GM10248 (cell line): ENCODE data around the gene PPP2R2C.

ENCODE experiments used
- CTCF ChIA-PET: fragments of 300-600 bp; sonication (Branson Sonifier 250); formaldehyde crosslinking; extraction: SDS; loops from one replicate; lab custom pipeline; 2021; ENCODE audit warnings: antibody characterized with exemption; lab: Yijun Ruan, JAX
- POLR2A ChIA-PET: fragments of 350-650 bp; sonication (Branson Sonifier 250); formaldehyde crosslinking; extraction: SDS; loops from one replicate; lab custom pipeline; 2020; ENCODE audit warnings: antibody characterized with exemption; lab: Yijun Ruan, JAX
- DNase-seq: peaks from one replicate; pipeline ENCODE4 v3.0.0; 2012; ENCODE audit errors: extremely low spot score
- TF ChIP-seq, protein P1 (sequence below): IDR thresholded peaks from 2 replicates; pipeline ENCODE4 v1.5.1; 2012; ENCODE audit warnings: mild to moderate bottlenecking, low read depth; ENCODE audit errors: extremely low read depth, missing control alignments, control extremely low read depth

The PPP2R2C gene

DNA sequence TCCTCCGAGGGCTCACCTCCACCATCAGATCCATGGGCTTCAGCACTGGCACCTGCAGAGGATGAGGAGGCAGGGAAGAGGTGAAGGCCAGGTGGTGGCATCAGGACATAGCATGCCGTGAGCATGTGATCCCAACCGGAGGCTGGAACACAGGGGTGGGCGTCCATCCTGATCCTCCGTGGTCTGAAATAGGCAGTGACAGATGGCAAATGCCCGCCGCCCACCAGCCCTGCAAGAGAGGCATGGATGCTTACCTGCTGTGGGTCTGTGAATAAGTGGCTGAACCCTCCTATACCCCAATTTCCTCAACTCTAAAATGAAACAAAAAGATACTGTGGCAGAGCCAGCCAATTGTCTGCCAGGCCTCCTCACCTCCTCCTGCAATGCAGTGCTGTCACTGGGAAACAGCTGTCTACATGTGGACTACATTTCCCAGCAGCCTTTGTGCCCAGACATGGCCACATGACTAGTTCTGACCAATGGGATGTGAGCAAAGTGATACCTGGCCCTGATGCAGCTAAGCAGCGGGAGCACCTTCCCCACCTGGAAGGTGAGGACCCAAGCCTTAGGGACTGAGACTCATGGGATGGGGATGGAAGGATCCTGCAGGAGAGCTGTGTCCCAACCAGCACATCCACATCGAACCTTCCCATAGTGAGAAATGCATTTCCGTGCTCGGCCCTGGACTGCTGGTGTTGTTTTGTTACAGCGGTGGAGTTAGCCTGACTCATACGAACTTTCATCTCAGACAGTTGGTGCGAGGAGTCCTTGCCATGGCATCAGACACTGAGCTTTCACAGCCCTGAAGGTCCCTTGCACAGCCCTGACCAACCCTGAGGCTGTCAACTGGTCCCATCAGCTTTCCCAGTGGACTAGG, 99.5 kb downstream of the PPP2R2C start:
- POLR2A ChIA-PET: no interaction called here
- CTCF ChIA-PET: interaction anchor here (1.1 to 1.5 kb wide), 2 partner anchors 41 to 122 kb away, joined by 3 to 5 read pairs; no protein-coding TSS in a partner anchor
- TF ChIP-seq, protein P1, sequence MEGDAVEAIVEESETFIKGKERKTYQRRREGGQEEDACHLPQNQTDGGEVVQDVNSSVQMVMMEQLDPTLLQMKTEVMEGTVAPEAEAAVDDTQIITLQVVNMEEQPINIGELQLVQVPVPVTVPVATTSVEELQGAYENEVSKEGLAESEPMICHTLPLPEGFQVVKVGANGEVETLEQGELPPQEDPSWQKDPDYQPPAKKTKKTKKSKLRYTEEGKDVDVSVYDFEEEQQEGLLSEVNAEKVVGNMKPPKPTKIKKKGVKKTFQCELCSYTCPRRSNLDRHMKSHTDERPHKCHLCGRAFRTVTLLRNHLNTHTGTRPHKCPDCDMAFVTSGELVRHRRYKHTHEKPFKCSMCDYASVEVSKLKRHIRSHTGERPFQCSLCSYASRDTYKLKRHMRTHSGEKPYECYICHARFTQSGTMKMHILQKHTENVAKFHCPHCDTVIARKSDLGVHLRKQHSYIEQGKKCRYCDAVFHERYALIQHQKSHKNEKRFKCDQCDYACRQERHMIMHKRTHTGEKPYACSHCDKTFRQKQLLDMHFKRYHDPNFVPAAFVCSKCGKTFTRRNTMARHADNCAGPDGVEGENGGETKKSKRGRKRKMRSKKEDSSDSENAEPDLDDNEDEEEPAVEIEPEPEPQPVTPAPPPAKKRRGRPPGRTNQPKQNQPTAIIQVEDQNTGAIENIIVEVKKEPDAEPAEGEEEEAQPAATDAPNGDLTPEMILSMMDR: no peak
- peak; percentile 69 for DNase-seq

DNA sequence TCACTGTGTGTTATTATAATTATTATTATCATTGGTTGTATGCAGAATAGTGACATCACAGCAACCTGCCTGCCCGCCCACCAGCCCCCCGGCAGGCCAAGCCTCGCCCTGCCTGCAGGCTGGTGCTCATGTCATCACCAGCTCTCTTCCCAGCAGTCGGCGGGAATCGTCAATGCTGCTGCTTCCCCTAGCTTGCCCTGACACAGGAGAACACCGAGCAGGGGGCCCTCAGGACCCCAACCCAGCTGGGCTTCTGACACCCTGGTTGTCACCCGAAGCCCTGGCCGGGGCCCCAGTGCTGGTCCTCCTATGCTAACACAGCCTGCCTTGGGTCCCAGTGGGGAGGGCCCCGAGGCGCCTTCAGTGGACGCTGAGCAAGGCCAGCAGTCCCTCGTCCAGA, 100.6 kb downstream of the PPP2R2C start:
- no peak for DNase-seq
- TF ChIP-seq, protein P1: no peak
- POLR2A ChIA-PET: no interaction called here
- CTCF ChIA-PET: interaction anchor here (1.5 kb wide), 1 partner anchor 44 kb away, joined by 3 read pairs; no protein-coding TSS in a partner anchor

DNA sequence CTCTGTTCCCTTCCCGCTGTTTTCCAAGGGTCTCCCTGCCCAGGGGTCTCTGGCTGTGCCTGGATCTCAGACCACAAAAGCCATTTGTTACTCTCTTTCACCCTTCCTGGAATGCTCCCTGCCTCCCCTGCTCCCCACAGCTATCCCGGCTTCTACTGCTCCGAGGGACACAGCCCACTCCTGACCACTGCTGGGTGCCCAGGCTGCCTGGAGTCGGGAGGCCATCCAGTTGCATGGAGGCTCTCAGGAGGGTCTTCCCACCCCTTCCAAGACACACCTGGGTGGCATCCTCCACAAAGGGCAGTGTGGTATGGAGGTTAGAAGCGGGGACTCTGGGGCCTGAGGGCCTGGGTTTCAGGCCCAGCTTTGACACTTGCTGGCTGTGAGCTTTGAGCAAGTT, 101.1 kb downstream of the PPP2R2C start:
- POLR2A ChIA-PET: no interaction called here
- TF ChIP-seq, protein P1: no peak
- CTCF ChIA-PET: interaction anchor here (1.5 kb wide), 1 partner anchor 44 kb away, joined by 3 read pairs; no protein-coding TSS in a partner anchor
- DNase-seq: no peak

DNA sequence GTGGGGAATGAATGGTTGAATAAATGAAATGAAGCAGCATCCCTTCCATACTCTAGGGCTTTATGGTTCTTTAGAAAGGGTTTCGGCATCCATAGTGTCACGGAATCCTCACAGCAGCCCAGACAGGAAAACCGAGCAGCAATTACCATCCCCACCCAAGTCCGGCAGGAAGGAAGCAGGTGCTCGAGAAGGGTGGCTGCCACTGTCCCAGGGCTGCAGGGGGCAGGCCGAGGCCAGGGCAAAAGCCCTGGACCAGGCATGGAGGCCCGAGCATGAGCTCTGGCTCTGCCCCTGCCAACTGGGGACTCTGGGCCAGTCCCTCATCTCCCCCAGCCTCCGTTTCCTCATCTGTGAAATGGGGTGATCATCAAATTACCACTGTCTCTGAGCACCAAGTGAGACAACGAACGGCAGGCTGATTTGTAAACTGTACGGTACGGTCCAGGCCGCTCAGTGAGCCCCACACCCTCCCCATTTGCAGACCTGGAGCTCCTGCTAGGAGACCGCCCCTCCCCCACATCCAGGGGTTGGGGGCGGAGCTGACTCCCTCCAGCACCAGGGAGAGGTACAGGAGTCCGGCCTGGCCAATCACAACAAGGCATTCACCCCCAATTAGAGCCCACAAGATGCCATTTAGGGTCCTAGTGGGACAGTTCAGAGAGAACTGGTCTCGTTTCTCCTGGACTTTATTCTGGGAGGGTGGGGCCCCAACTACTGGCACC, 102.3 kb downstream of the PPP2R2C start:
- ChIA-PET CTCF (no interaction called here), POLR2A (no interaction called here)
- TF ChIP-seq, protein P1: no peak
- DNase-seq: no peak

DNA sequence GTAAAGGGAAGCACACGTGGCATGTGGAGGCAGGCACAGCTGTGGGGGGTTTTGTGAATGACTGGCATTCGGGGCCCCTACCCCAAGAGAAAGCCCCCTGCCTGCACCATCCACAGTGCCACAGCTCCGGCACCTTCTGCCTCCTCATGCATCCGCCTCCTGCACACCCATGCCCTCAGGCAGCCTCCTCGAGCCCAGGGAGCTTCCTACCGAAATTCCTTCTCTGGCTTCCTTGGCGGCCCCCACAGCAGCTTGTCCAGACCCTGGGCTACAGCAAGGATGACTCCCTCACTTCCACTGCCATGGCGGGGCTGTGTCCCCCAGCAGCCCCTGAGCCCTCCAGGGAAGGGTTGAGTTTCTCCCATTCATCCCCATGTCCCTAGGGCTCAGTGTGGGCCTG, 102.9 kb downstream of the PPP2R2C start:
- no peak for DNase-seq
- CTCF ChIA-PET: interaction anchor here (4.4 kb wide), 1 partner anchor 38 kb away, joined by 11 read pairs; no protein-coding TSS in a partner anchor
- POLR2A ChIA-PET: no interaction called here
- TF ChIP-seq, protein P1: no peak

DNA sequence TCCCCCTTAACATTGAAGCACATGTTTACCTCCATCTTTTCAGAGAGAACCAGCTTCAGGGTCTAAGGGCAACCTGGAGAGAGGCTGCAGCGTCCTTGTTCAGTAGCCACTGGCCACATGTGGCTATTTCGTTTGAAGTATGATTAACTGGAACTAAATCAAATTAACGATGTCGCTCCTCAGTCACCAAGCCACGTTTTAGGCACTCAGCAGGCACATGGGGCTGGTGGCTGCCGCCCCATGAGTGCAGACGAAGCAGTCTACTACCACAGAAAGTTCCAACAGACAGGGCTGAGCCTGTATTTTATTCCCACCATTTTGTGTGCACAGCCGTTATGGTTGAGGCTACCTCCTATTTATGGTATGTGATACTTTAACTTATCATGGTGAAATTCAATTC, 103.4 kb downstream of the PPP2R2C start:
- TF ChIP-seq, protein P1: no peak
- POLR2A ChIA-PET: no interaction called here
- DNase-seq: no peak
- CTCF ChIA-PET: interaction anchor here (4.4 kb wide), 1 partner anchor 38 kb away, joined by 11 read pairs; no protein-coding TSS in a partner anchor
